Sigmoid colon (tissue), 7 donors: ENCODE measurements around the gene RPP21. TPM values are rescaled to one million over a fixed set of nuclear protein-coding genes. Genes with fewer than 3 reads are reported as not detected.

ENCODE experiments used
- DNase-seq: peaks from one replicate; pipeline ENCODE4 v3.0.0-alpha.2; 2019
- H3K27ac ChIP-seq, 4 donors: fragments of 200-600 bp; sonication (generic); one replicate each; pipeline ENCODE4 v1.5.1; 2016 to 2019; ENCODE audit warnings: mild to moderate bottlenecking in 1 of 4
- H3K27me3 ChIP-seq, 3 donors: fragments of 200-600 bp; sonication (generic); one replicate each; pipeline ENCODE4 v1.5.1; 2019; ENCODE audit warnings: mild to moderate bottlenecking in 1 of 3
- H3K36me3 ChIP-seq, 4 donors: fragments of 200-600 bp; sonication (generic); one replicate each; pipeline ENCODE4 v1.5.1; 2016 to 2019
- H3K4me1 ChIP-seq, 4 donors: fragments of 200-600 bp; sonication (generic); one replicate each; pipeline ENCODE4 v1.5.1; 2017 to 2019
- H3K4me3 ChIP-seq, 4 donors: fragments of 200-600 bp; sonication (generic); one replicate each; pipeline ENCODE4 v1.5.1; 2017 to 2019; ENCODE audit warnings: mild to moderate bottlenecking in 2 of 4, moderate library complexity in 1 of 4
- H3K9me3 ChIP-seq, 4 donors: fragments of 200-600 bp in 3 of 4; sonication (generic) in 3 of 4; one replicate each; pipeline versions ENCODE4 v1.5.1 to v1.6.1; 2013 to 2019
- EP300 ChIP-seq, 4 donors: sonication (generic); formaldehyde crosslinking; IDR thresholded peaks; one replicate each; pipeline ENCODE4 v1.6.1; 2017; ENCODE audit warnings: antibody characterized with exemption in 4 of 4
- POLR2A ChIP-seq, 2 donors: fragments of 450-650 bp; IDR thresholded peaks; one replicate each; pipeline ENCODE4 v1.6.1; 2016; ENCODE audit warnings: antibody characterized with exemption in 2 of 2, mild to moderate bottlenecking in 2 of 2, moderate library complexity in 2 of 2
- POLR2AphosphoS5 ChIP-seq, 4 donors: sonication (generic); formaldehyde crosslinking; IDR thresholded peaks; one replicate each; pipeline ENCODE4 v1.6.1; 2017; ENCODE audit warnings: antibody characterized with exemption in 4 of 4
- WGBS, 2 donors: extraction: QIAGEN DNeasy Blood & Tissue Kit; methylation state at CpG; one replicate each; pipeline ENCODE4 v1.1.7; 2013; 5-methylcytosine and 5-hydroxymethylcytosine counted together
- intact Hi-C: fragments of 100-400 bp; cut with DNase I; formaldehyde crosslinking; loops from one replicate; pipeline ENCODE4 v1.15.1; 2023
- polyA plus RNA-seq, 3 donors: library from polyadenylated mRNA; stranded (reverse); fragments of 200-250 nt; gene quantifications; one replicate each; pipeline ENCODE4 v1.2.3, GENCODE V29; 2013
- total RNA-seq, 4 donors: library from RNA; depleted of rRNA; stranded (reverse); fragments of >200 nt; gene quantifications; one replicate each; pipeline ENCODE4 v1.1.0, GENCODE V29; 2016
- TF ChIP-seq, protein P1 (sequence below), 4 experiments: fragments of 450-650 bp in 3 of 4; fragments of 200-600 bp in 1 of 4; IDR thresholded peaks; one replicate each; pipeline ENCODE4 v1.5.1; 2016 to 2019; ENCODE audit warnings: antibody characterized with exemption in 4 of 4, mild to moderate bottlenecking in 3 of 4, moderate library complexity in 2 of 4
- donor health status: healthy with polysubstance abuse.
- donor health status: Bipolar disorder and iron deficiency.
- donor health status: healthy.

The RPP21 gene
- total and polyA plus RNA-seq, 7 donors = 74.7 to 150 (median 134) TPM

DNA sequence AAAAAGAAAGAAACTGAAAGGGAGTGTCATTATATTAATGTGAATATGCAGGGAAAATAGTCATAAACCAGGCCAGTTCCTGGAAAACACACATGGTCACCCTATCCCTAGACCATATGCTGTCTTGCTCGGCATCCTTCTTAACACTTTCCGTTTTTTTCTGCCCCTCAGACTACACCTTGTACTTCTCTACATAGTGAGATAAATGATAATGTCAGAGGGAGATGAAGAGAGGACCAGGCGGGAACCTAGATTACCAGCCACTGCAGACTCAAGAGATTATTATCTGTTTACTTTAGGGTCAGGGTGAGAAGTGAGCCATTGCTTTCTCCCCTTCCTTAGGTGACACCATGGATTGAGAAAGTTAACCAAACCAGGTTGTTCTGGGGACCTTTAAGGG lies 3.7 kb upstream of the RPP21 start:
- Histone ChIP-seq H3K36me3 (peaks cover 13 to 63% (median 25%) of the 10 kb centered on the region in 4 donors), H3K27ac (no peak overlapping the region)
- intact Hi-C loops = loop anchor here (10.0 kb wide), 2 partner anchors 204 to 236 kb away; no protein-coding TSS in a partner anchor

GRCh38 chr6:30341728-30342127 lies 3.2 kb upstream of the RPP21 start:
- H3K27me3 ChIP-seq = no peaks in the 10 kb centered on the region
- H3K9me3 ChIP-seq = no peaks in the 10 kb centered on the region
- TF ChIP-seq POLR2A (IDR thresholded peaks at IDR 0.05) (no peak), POLR2AphosphoS5 (IDR thresholded peaks at IDR 0.05) (no peak), EP300 (IDR thresholded peaks at IDR 0.05) (no peak)
- TF ChIP-seq, protein P1, sequence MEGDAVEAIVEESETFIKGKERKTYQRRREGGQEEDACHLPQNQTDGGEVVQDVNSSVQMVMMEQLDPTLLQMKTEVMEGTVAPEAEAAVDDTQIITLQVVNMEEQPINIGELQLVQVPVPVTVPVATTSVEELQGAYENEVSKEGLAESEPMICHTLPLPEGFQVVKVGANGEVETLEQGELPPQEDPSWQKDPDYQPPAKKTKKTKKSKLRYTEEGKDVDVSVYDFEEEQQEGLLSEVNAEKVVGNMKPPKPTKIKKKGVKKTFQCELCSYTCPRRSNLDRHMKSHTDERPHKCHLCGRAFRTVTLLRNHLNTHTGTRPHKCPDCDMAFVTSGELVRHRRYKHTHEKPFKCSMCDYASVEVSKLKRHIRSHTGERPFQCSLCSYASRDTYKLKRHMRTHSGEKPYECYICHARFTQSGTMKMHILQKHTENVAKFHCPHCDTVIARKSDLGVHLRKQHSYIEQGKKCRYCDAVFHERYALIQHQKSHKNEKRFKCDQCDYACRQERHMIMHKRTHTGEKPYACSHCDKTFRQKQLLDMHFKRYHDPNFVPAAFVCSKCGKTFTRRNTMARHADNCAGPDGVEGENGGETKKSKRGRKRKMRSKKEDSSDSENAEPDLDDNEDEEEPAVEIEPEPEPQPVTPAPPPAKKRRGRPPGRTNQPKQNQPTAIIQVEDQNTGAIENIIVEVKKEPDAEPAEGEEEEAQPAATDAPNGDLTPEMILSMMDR (IDR thresholded peaks at IDR 0.05) = no peak
- DNase-seq = no peak
- H3K36me3 ChIP-seq = peaks cover 9 to 62% (median 23%) of the 10 kb centered on the region in 4 donors
- 97% methylated on average over 16 of the region's 16 CpGs for WGBS, 2 donors
- intact Hi-C loops = loop anchor here (10.0 kb wide), 2 partner anchors 203 to 237 kb away; no protein-coding TSS in a partner anchor
- no peak overlapping the region for H3K4me3 ChIP-seq
- H3K4me1 ChIP-seq = peaks cover 0 to 15% (median 10%) of the 10 kb centered on the region in 4 donors
- H3K27ac ChIP-seq = no peak overlapping the region

More for the DNA sequence above, 3.7 kb upstream of the RPP21 start:
- no peaks in the 10 kb centered on the region for H3K27me3 ChIP-seq
- no peak overlapping the region for H3K4me3 ChIP-seq
- DNase-seq = no peak
- 93 to 99% methylated on average over 3 of the region's 3 CpGs for WGBS, 2 donors
- peaks cover 0 to 12% (median 9%) of the 10 kb centered on the region in 4 donors for H3K4me1 ChIP-seq
- TF ChIP-seq EP300 (IDR thresholded peaks at IDR 0.05) = no peak
- no peak for TF ChIP-seq POLR2AphosphoS5 (IDR thresholded peaks at IDR 0.05)
- TF ChIP-seq, protein P1 (IDR thresholded peaks at IDR 0.05) = no peak
- no peak for TF ChIP-seq POLR2A (IDR thresholded peaks at IDR 0.05)
- H3K9me3 ChIP-seq = no peaks in the 10 kb centered on the region

DNA sequence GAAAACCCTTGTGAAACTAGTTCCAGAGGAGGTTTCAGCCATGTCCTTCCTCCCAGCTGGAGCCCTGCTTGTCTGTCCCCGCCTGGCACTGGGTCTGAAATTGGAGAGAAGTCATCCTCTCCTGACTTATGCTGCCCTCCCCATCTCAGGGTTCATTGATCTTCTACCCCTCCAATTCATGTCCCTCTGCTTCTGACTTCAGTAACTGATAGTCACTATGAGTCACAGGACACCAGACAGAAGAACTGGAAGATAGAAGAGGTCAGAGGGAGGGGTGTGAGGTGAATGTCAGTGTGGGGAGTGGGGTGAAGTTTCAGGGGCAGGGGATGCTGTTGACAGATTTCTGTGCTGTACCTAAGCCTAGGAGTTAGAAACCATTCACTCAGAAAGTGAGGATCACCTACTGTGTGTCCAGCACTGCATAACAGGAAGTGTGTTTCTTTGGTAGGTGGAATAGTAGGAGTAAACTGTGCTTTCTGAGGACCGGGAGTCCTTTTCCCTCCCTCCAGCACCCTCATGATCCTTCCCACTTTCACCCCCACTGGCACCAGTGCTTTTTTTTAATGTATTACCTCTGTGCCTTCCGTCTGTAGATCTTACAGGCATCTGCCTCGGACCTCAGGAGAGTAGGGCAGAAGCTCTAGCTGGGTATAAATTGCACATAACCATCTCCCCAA lies 627 bp upstream of the RPP21 start:
- DNase-seq = no peak
- Histone ChIP-seq H3K4me3 (peak overlapping the region in 3 of 4 donors; percentile 80 to 92 (median 84)), H3K27ac (peak overlapping the region; percentile 84 to 96 (median 94)), H3K27me3 (no peaks in the 10 kb centered on the region), H3K4me1 (peaks cover 0 to 15% (median 10%) of the 10 kb centered on the region in 4 donors), H3K9me3 (no peaks in the 10 kb centered on the region), H3K36me3 (peaks cover 5 to 48% (median 20%) of the 10 kb centered on the region in 4 donors)
- TF ChIP-seq, protein P1 (IDR thresholded peaks at IDR 0.05) = no peak
- no peak for TF ChIP-seq POLR2AphosphoS5 (IDR thresholded peaks at IDR 0.05)
- no peak for TF ChIP-seq POLR2A (IDR thresholded peaks at IDR 0.05)
- no peak for TF ChIP-seq EP300 (IDR thresholded peaks at IDR 0.05)
- 53 to 67% methylated on average over 4 of the region's 4 CpGs for whole genome bisulfite sequencing, 2 donors
- intact Hi-C loops = loop anchor here (2.0 to 10.0 kb wide), 3 partner anchors 18 to 240 kb away; partner anchors contain the start of gene TRIM39

- TF ChIP-seq POLR2AphosphoS5 (IDR thresholded peaks at IDR 0.05) (no peak), EP300 (IDR thresholded peaks at IDR 0.05) (no peak), POLR2A (IDR thresholded peaks at IDR 0.05) (no peak)
- TF ChIP-seq, protein P1 (IDR thresholded peaks at IDR 0.05) = no peak
- WGBS, 2 donors = 25 to 49% methylated on average over 4 of the region's 4 CpGs
- DNase-seq = no peak
Measured at GRCh38 chr6:30345852-30346251, 896 bp downstream of the RPP21 start.

More at GRCh38 chr6:30345852-30346251, 896 bp downstream of the RPP21 start:
- H3K27ac ChIP-seq = peak overlapping the region; percentile 84 to 96 (median 94)
- H3K4me3 ChIP-seq = peak overlapping the region in 3 of 4 donors; percentile 80 to 92 (median 84)
- peaks cover 5 to 33% (median 15%) of the 10 kb centered on the region in 4 donors for H3K36me3 ChIP-seq
- no peaks in the 10 kb centered on the region for H3K27me3 ChIP-seq
- intact Hi-C loops = loop anchor here (2.0 to 10.0 kb wide), 4 partner anchors 19 to 241 kb away; partner anchors contain the start of genes TRIM26 and TRIM39
- peaks cover 0 to 15% (median 10%) of the 10 kb centered on the region in 4 donors for H3K4me1 ChIP-seq
- no peaks in the 10 kb centered on the region for H3K9me3 ChIP-seq
